ENCODE data around the gene BOD1. TPM values are rescaled to one million over a fixed set of nuclear protein-coding genes. Genes with fewer than 3 reads are reported as not detected.

Gene BOD1
- 18.3 and 19.7 TPM in 2 replicates for total RNA-seq

- intact Hi-C loops (cut with micrococcal nuclease), result loop anchor here (1.0 to 10.0 kb wide), 9 partner anchors 24 to 1610 kb away; partner anchors contain the start of genes ATP6V0E1, CPEB4, CREBRF and FBXW11
These were observed at the start of gene BOD1 for GRCh38 chr5:173616577-173617118. Gene BOD1 (minus strand): TSS chr5:173616650. CDS start chr5:173616436, 214 bp downstream.

GRCh38 chr5:173665326-173665725 lies 48.9 kb upstream of the BOD1 start:
- intact Hi-C loops (cut with micrococcal nuclease), result no loop called here

GRCh38 chr5:173664154-173664526 lies 47.7 kb upstream of the BOD1 start:
- intact Hi-C loops (cut with micrococcal nuclease), result no loop called here

- intact Hi-C loops (cut with micrococcal nuclease), result no loop called here
These were observed 47.1 kb upstream of the BOD1 start for GRCh38 chr5:173663352-173664153.

- intact Hi-C loops (cut with micrococcal nuclease), result no loop called here
These were observed 46.3 kb upstream of the BOD1 start for GRCh38 chr5:173662581-173663351.

- intact Hi-C loops (cut with micrococcal nuclease), result no loop called here
These were observed 44.2 kb upstream of the BOD1 start for GRCh38 chr5:173660481-173661280.

GRCh38 chr5:173659423-173659822 lies 43.0 kb upstream of the BOD1 start:
- intact Hi-C loops (cut with micrococcal nuclease), result no loop called here

- intact Hi-C loops (cut with micrococcal nuclease), result no loop called here
These were observed 41.4 kb upstream of the BOD1 start for GRCh38 chr5:173657741-173658356.

GRCh38 chr5:173655196-173655797 lies 38.8 kb upstream of the BOD1 start:
- intact Hi-C loops (cut with micrococcal nuclease), result no loop called here

- intact Hi-C loops (cut with micrococcal nuclease), result no loop called here
These were observed 37.5 kb upstream of the BOD1 start for GRCh38 chr5:173653822-173654523.

GRCh38 chr5:173648308-173648866 lies 31.9 kb upstream of the BOD1 start:
- intact Hi-C loops (cut with micrococcal nuclease), result no loop called here

GRCh38 chr5:173646692-173647091 lies 30.2 kb upstream of the BOD1 start:
- intact Hi-C loops (cut with micrococcal nuclease), result no loop called here

GRCh38 chr5:173645890-173646574 lies 29.6 kb upstream of the BOD1 start:
- intact Hi-C loops (cut with micrococcal nuclease), result no loop called here

GRCh38 chr5:173645437-173645807 lies 29.0 kb upstream of the BOD1 start:
- intact Hi-C loops (cut with micrococcal nuclease), result no loop called here

GRCh38 chr5:173644673-173645436 lies 28.4 kb upstream of the BOD1 start:
- intact Hi-C loops (cut with micrococcal nuclease), result no loop called here

GRCh38 chr5:173643964-173644363 lies 27.5 kb upstream of the BOD1 start:
- intact Hi-C loops (cut with micrococcal nuclease), result no loop called here

- intact Hi-C loops (cut with micrococcal nuclease), result no loop called here
These were observed 26.5 kb upstream of the BOD1 start for GRCh38 chr5:173642895-173643481.
